Measurements from ENCODE around the gene DBN1. TPM values are rescaled to one million over a fixed set of nuclear protein-coding genes. Genes with fewer than 3 reads are reported as not detected.

DBN1 gene
- total RNA-seq, 1 donor from 2014 or later: 34.6 TPM

DNA sequence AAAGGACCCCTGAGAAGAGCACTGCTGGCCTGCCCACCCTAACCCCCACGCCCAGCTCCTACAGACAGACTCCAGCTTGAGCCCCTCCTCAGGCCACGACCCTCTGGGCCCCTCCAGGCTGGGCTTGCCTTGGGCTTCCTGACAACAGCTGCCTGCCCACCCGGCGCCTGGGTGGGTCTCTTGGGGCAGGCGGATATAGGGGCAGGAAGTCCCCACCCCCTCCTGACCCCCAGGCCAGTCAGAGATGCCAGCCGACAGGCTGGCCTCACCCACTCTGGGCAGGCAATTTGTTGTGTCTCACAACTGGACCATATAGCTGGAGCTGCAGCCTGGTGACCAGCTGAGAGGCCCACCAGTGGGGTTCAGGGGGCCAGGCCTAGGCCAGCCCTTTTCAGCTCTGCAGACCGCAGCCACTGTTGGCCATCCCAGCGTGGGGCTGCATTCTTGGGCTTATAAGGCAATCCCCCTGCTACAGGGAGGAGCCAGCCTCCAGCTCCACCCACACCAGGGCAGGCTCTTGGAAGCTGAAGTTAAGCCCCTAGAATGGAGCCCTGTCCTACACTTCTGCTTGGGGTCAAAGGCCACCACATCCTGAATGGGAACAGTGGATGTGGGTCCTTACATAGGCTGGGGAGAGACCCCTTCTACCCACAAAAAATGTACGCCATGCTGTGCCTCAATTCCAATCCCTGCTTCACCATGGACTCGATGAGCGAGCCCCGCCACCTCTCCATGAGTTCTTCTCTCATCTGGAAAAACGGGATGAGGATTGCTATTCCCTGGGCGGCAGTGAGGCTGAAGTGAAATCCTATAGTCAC lies 22.0 kb upstream of the DBN1 start:
- ATAC-seq: no peak
- peaks cover 6% of the 10 kb centered on the region for H3K36me3 ChIP-seq
- H3K4me3 ChIP-seq: peak overlapping the region; percentile 75
- H3K27ac ChIP-seq: peak overlapping the region; percentile 81
- H3K4me1 ChIP-seq: peaks cover 47% of the 10 kb centered on the region
- intact Hi-C loops (cut with DNase I): no loop called here
- peak; percentile 72 for DNase-seq
- TF ChIP-seq, protein P1, sequence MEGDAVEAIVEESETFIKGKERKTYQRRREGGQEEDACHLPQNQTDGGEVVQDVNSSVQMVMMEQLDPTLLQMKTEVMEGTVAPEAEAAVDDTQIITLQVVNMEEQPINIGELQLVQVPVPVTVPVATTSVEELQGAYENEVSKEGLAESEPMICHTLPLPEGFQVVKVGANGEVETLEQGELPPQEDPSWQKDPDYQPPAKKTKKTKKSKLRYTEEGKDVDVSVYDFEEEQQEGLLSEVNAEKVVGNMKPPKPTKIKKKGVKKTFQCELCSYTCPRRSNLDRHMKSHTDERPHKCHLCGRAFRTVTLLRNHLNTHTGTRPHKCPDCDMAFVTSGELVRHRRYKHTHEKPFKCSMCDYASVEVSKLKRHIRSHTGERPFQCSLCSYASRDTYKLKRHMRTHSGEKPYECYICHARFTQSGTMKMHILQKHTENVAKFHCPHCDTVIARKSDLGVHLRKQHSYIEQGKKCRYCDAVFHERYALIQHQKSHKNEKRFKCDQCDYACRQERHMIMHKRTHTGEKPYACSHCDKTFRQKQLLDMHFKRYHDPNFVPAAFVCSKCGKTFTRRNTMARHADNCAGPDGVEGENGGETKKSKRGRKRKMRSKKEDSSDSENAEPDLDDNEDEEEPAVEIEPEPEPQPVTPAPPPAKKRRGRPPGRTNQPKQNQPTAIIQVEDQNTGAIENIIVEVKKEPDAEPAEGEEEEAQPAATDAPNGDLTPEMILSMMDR (IDR thresholded peaks at IDR 0.05): peak; percentile 1
- H3K9me3 ChIP-seq: no peaks in the 10 kb centered on the region
- H3K27me3 ChIP-seq: no peaks in the 10 kb centered on the region

- DNase-seq: peak; percentile 74
- intact Hi-C loops (cut with DNase I): no loop called here
- ATAC-seq: peak; percentile 35
- Histone ChIP-seq H3K27ac (peak overlapping the region; percentile 81), H3K9me3 (no peaks in the 10 kb centered on the region), H3K4me1 (peaks cover 47% of the 10 kb centered on the region), H3K27me3 (no peaks in the 10 kb centered on the region), H3K36me3 (peaks cover 14% of the 10 kb centered on the region), H3K4me3 (peak overlapping the region; percentile 75)
- TF ChIP-seq, protein P1 (IDR thresholded peaks at IDR 0.05): peak; percentile 30
These were observed 21.1 kb upstream of the DBN1 start for GRCh38 chr5:177494346-177495195.

DNA sequence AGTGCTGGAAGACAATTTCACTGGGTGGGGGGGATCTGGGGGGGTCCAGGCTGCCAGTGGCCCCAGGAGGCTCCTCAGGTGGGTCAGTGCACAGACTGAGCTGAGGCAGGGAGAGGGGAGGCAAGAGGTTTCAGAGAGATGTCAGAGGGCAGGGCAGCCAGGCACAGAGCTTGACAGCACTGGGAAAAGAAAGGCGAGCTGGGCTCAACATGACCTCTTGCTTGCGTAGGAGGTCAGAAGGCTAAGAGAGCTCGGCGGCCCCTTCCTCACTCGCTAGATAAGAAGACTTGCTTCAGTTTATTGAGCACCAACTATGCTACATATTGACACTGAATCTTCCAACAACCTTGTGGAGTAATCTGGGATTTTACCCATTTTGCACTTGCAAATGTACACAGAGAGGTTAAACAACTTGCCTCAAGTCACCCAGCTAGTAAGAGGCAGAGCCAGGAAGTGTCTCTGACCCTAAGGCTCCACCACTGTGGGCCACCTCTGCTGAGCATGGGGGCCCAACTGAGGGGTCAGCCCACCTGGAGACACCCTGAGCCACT lies 20.4 kb upstream of the DBN1 start:
- H3K4me1 ChIP-seq: peaks cover 47% of the 10 kb centered on the region
- H3K36me3 ChIP-seq: peaks cover 18% of the 10 kb centered on the region
- no peaks in the 10 kb centered on the region for H3K27me3 ChIP-seq
- DNase-seq (no peak), ATAC-seq (no peak)
- intact Hi-C loops (cut with DNase I): no loop called here
- peak overlapping the region; percentile 81 for H3K27ac ChIP-seq
- TF ChIP-seq, protein P1 (IDR thresholded peaks at IDR 0.05): no peak
- no peak overlapping the region for H3K4me3 ChIP-seq
- no peaks in the 10 kb centered on the region for H3K9me3 ChIP-seq

GRCh38 chr5:177492841-177493240 lies 19.4 kb upstream of the DBN1 start:
- Histone ChIP-seq H3K27ac (no peak overlapping the region), H3K27me3 (no peaks in the 10 kb centered on the region), H3K9me3 (no peaks in the 10 kb centered on the region), H3K4me3 (no peak overlapping the region), H3K4me1 (peaks cover 37% of the 10 kb centered on the region), H3K36me3 (peaks cover 26% of the 10 kb centered on the region)
- intact Hi-C loops (cut with DNase I): no loop called here
- ATAC-seq (no peak), DNase-seq (no peak)
- TF ChIP-seq, protein P1 (IDR thresholded peaks at IDR 0.05): no peak

GRCh38 chr5:177491983-177492746 lies 18.7 kb upstream of the DBN1 start:
- Histone ChIP-seq H3K27ac (no peak overlapping the region), H3K9me3 (no peaks in the 10 kb centered on the region), H3K4me1 (peaks cover 37% of the 10 kb centered on the region), H3K36me3 (peaks cover 32% of the 10 kb centered on the region), H3K4me3 (no peak overlapping the region), H3K27me3 (no peaks in the 10 kb centered on the region)
- intact Hi-C loops (cut with DNase I): no loop called here
- DNase-seq (no peak), ATAC-seq (no peak)
- TF ChIP-seq, protein P1 (IDR thresholded peaks at IDR 0.05): no peak

Measured in upper lobe of right lung (tissue), 1 donor.